H1 (cell line): Measurements from ENCODE around the gene NAA16. TPM values are rescaled to one million over a fixed set of nuclear protein-coding genes. Genes with fewer than 3 reads are reported as not detected.

Experiments used
- CHD1 ChIP-seq: IDR thresholded peaks from 2 replicates; pipeline ENCODE4 v1.6.1; 2012; ENCODE audit warnings: low read depth, low read length, improper control_type of control experiment
- GTF2F1 ChIP-seq: IDR thresholded peaks from 2 replicates; pipeline ENCODE4 v1.6.1; 2012; ENCODE audit warnings: low read depth, low read length, improper control_type of control experiment, borderline replicate concordance
- RAD21 ChIP-seq, 2 experiments: IDR thresholded peaks in 1 of 2; conservative IDR thresholded peaks in 1 of 2; 2 replicates each; pipeline ENCODE4 v1.6.1; 2011; ENCODE audit warnings: low read depth in 2 of 2, low read length in 2 of 2, improper control_type of control experiment in 1 of 2, inconsistent platforms in 1 of 2, mild to moderate bottlenecking in 1 of 2, moderate library complexity in 1 of 2
- polyA plus RNA-seq, 7 experiments: library from polyadenylated mRNA; depleted of rRNA in 3 of 7; stranded (reverse) in 5 of 7; unstranded in 2 of 7; fragments of >200 nt in 5 of 7; fragments of 200-250 nt in 2 of 7; gene quantifications; 1 replicate in 5 of 7; 2 replicates in 1 of 7; 4 replicates in 1 of 7; pipeline versions ENCODE4 v1.2.1 to v1.2.3, GENCODE V29; 2011 to 2013; ENCODE audit warnings: missing spikeins in 2 of 7, mixed read lengths in 2 of 7
- total RNA-seq: library from RNA; stranded (reverse); fragmentation: NEBNext Ultra II Directional; extraction: Animal tissue kit (Norgen Biotek cat#: 25700); gene quantifications from 2 replicates; pipeline ENCODE4 v1.2.1, GENCODE V29; 2021

Gene NAA16
- total and polyA plus RNA-seq, 2 of the 8 experiments (the other 6 are each of a cell fraction or from before 2014, with no cell fraction given): 11.4 to 40.0 TPM

- peak; percentile 33 to 36; a peak in 3 of 4 replicates for TF ChIP-seq RAD21 (IDR thresholded peaks at IDR 0.05 in 1 of 2, conservative IDR thresholded peaks at IDR 0.05 in 1 of 2; ENCODE audit: low read depth in 2 of 2, low read length in 2 of 2)
- TF ChIP-seq CHD1: no peak
- TF ChIP-seq GTF2F1: no peak
Measured at GRCh38 chr13:41384749-41385503, 73.9 kb downstream of the NAA16 start (continued).
